Activated naive CD8-positive, alpha-beta T cell treated with anti-CD3 and anti-CD28 coated beads, Interleukin-2, amount 50 U/mL, for 24 hours (primary cell): ENCODE measurements around the gene PLK2.

Experiments used
- ATAC-seq: fragments of 150-1000 bp; cut with Tn5 transposase; one replicate; pipeline ENCODE4 v1.10.0; 2021
- DNase-seq: peaks from one replicate; pipeline ENCODE4 v3.0.0; 2021
- H3K27ac Mint-ChIP-seq: one replicate; pipeline ENCODE4 v1.8.0; 2021; ENCODE audit warnings: mild to moderate bottlenecking, mixed read lengths
- H3K27me3 Mint-ChIP-seq: one replicate; pipeline ENCODE4 v1.8.0; 2021; ENCODE audit warnings: mixed read lengths
- H3K36me3 Mint-ChIP-seq: one replicate; pipeline ENCODE4 v1.8.0; 2021; ENCODE audit warnings: low read depth, mixed read lengths
- H3K4me1 Mint-ChIP-seq: one replicate; pipeline ENCODE4 v1.8.0; 2021; ENCODE audit warnings: mixed read lengths
- H3K4me3 Mint-ChIP-seq: one replicate; pipeline ENCODE4 v1.8.0; 2021; ENCODE audit warnings: mild to moderate bottlenecking, moderate library complexity, mixed read lengths
- H3K9me3 Mint-ChIP-seq: one replicate; pipeline ENCODE4 v1.8.0; 2021; ENCODE audit warnings: mixed read lengths

The PLK2 gene

GRCh38 chr5:58447226-58447625 lies 12.7 kb downstream of the PLK2 start:
- Mint-ChIP-seq H3K4me3 (no peak overlapping the region), H3K4me1 (no peaks in the 10 kb centered on the region), H3K9me3 (no peaks in the 10 kb centered on the region), H3K27ac (no peak overlapping the region), H3K36me3 (no peaks in the 10 kb centered on the region), H3K27me3 (peaks cover 2% of the 10 kb centered on the region)
- no peak for ATAC-seq
- no peak for DNase-seq

- Mint-ChIP-seq H3K27me3 (peaks cover 2% of the 10 kb centered on the region), H3K4me3 (no peak overlapping the region), H3K27ac (no peak overlapping the region), H3K4me1 (no peaks in the 10 kb centered on the region), H3K9me3 (no peaks in the 10 kb centered on the region), H3K36me3 (no peaks in the 10 kb centered on the region)
- no peak for DNase-seq
- no peak for ATAC-seq
Observed at GRCh38 chr5:58446024-58446423, 13.9 kb downstream of the PLK2 start.

- no peaks in the 10 kb centered on the region for H3K36me3 Mint-ChIP-seq
- peaks cover 3% of the 10 kb centered on the region for H3K27me3 Mint-ChIP-seq
- DNase-seq (no peak), ATAC-seq (no peak)
- H3K4me1 Mint-ChIP-seq, result no peaks in the 10 kb centered on the region
- H3K9me3 Mint-ChIP-seq, result no peaks in the 10 kb centered on the region
- no peak overlapping the region for H3K27ac Mint-ChIP-seq
- H3K4me3 Mint-ChIP-seq, result no peak overlapping the region
Observed at GRCh38 chr5:58444805-58445204, 15.1 kb downstream of the PLK2 start.

GRCh38 chr5:58440901-58441460 lies 18.9 kb downstream of the PLK2 start:
- no peaks in the 10 kb centered on the region for H3K36me3 Mint-ChIP-seq
- H3K9me3 Mint-ChIP-seq, result no peaks in the 10 kb centered on the region
- no peak for ATAC-seq
- H3K4me1 Mint-ChIP-seq, result no peaks in the 10 kb centered on the region
- H3K27me3 Mint-ChIP-seq, result peaks cover 5% of the 10 kb centered on the region
- H3K27ac Mint-ChIP-seq, result no peak overlapping the region
- DNase-seq, result no peak
- H3K4me3 Mint-ChIP-seq, result no peak overlapping the region

DNA sequence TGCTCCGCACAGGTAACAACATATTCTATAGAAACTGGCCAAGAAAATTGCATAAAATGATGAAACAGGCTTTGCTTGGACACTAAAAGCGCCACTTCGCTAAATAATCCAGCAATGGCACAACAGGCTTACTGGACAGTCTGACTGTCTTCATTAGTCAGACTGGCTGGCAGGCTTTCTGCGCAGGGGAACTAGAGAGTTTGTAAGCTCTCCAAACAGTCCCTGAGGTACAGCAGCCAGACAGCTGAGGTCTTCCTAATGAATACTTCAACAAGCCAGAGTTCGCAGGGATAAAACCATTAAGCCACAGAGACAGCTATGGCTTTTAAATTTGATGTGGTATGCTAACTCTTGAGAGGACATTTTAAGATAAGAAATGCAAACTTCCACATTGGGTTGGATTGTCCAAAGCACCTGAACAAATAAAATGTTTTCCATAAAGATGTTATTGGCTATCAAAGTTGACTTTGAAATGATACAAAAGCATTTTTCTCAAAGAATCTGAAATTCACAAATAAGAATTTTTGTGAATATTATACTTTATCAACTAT lies 20.7 kb downstream of the PLK2 start:
- H3K9me3 Mint-ChIP-seq, result no peaks in the 10 kb centered on the region

GRCh38 chr5:58437661-58438060 lies 22.2 kb downstream of the PLK2 start:
- H3K9me3 Mint-ChIP-seq, result no peaks in the 10 kb centered on the region
- no peak overlapping the region for H3K27ac Mint-ChIP-seq
- peaks cover 2% of the 10 kb centered on the region for H3K4me1 Mint-ChIP-seq
- H3K36me3 Mint-ChIP-seq, result no peaks in the 10 kb centered on the region
- H3K4me3 Mint-ChIP-seq, result no peak overlapping the region
- DNase-seq (no peak), ATAC-seq (no peak)
- H3K27me3 Mint-ChIP-seq, result peaks cover 5% of the 10 kb centered on the region

More for the DNA sequence above, 20.7 kb downstream of the PLK2 start:
- H3K36me3 Mint-ChIP-seq, result no peaks in the 10 kb centered on the region
- no peak overlapping the region for H3K4me3 Mint-ChIP-seq
- H3K27ac Mint-ChIP-seq, result no peak overlapping the region
- peaks cover 2% of the 10 kb centered on the region for H3K4me1 Mint-ChIP-seq
- no peak for ATAC-seq
- DNase-seq, result no peak
- peaks cover 5% of the 10 kb centered on the region for H3K27me3 Mint-ChIP-seq

- ATAC-seq, result no peak
- no peak for DNase-seq
Observed at GRCh38 chr5:58431832-58432231, 28.1 kb downstream of the PLK2 start.

DNA sequence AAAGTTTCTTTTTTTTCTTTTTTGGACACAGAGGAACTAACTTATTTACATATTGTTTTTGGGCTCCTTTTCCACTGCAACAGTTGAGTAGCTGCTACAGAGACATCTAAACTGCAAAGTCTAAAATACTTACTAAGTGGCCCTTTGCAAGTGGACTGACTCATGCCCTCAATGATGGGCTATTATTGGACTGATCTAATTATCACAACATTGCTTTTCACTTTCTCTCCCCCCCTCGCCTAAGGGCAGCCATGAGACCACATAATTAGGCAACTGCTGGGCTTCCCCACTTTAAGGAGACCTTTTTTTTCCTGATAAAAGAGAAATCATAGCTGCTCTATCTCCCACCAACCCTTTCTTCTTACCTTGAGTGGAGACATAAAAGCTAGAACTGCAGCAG lies 47.0 kb downstream of the PLK2 start:
- no peak for DNase-seq
- Mint-ChIP-seq H3K4me3 (no peak overlapping the region), H3K27ac (no peak overlapping the region), H3K9me3 (no peaks in the 10 kb centered on the region), H3K27me3 (peaks cover 2% of the 10 kb centered on the region), H3K4me1 (no peaks in the 10 kb centered on the region), H3K36me3 (no peaks in the 10 kb centered on the region)
- no peak for ATAC-seq

More at GRCh38 chr5:58431832-58432231, 28.1 kb downstream of the PLK2 start:
- Mint-ChIP-seq H3K36me3 (no peaks in the 10 kb centered on the region), H3K4me1 (peaks cover 2% of the 10 kb centered on the region), H3K4me3 (no peak overlapping the region), H3K27me3 (no peaks in the 10 kb centered on the region), H3K27ac (no peak overlapping the region), H3K9me3 (no peaks in the 10 kb centered on the region)

DNA sequence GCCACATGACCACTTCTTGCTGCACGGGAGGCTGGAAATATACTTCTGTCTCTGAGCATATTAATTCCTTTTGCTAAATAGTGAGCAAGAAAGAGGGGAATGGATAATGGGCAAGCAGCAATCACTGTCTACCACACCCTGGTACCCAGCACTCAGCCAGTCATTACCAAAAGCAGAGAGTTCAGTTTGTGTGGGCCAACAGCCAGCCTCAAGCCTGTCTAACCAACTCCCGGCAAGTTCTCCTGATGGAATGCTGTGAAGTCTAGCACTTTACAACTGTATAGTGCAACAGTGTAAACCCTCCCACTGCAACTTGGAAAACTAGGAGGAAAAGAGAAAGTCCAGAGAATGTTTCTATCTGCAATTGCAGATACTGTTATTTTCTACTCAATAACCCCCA lies 47.8 kb downstream of the PLK2 start:
- Mint-ChIP-seq H3K9me3 (no peaks in the 10 kb centered on the region), H3K27ac (no peak overlapping the region), H3K4me3 (no peak overlapping the region), H3K4me1 (no peaks in the 10 kb centered on the region), H3K36me3 (no peaks in the 10 kb centered on the region), H3K27me3 (peaks cover 2% of the 10 kb centered on the region)
- no peak for DNase-seq
- ATAC-seq, result no peak

DNA sequence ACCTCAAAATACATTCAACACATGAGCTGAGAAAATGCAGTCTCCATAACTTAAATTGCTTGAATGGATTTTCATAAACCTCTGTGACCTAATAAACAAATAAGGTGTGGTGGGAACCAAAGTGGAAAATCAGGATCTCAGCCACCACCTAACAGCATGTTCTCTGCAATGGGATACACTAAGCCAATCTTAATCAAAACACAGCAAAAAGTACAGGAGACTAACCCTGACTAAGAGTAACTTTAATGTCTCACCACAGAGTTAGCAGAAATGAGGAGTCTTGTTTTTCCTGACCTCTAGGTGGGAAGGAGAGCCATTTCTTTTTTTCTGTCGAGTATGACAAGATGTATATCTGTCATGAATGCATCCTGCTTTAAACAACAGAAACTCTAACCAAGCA lies 48.5 kb downstream of the PLK2 start:
- ATAC-seq, result no peak
- no peaks in the 10 kb centered on the region for H3K4me1 Mint-ChIP-seq
- DNase-seq, result no peak
- H3K4me3 Mint-ChIP-seq, result no peak overlapping the region
- no peak overlapping the region for H3K27ac Mint-ChIP-seq
- H3K9me3 Mint-ChIP-seq, result no peaks in the 10 kb centered on the region
- peaks cover 3% of the 10 kb centered on the region for H3K27me3 Mint-ChIP-seq
- H3K36me3 Mint-ChIP-seq, result no peaks in the 10 kb centered on the region

DNA sequence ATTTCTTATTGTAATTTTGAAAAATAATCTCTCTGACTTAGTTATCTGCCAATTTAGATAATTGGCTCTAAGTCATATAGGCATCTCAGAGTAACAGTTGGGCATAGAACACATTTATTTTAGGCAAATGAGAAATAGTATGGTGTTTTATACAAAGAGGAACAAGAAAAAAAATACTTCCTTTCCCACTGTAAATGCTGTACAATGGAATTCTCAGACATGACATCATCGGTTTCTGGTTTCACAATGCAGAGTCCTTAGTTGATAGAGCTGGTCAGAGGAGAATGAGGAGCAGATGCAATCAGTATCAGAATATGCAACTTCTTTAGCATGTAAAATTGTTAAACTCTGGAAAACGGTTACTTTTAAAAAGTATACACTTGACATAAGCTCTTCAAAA lies 49.4 kb downstream of the PLK2 start:
- Mint-ChIP-seq H3K27ac (no peak overlapping the region), H3K36me3 (no peaks in the 10 kb centered on the region), H3K4me3 (no peak overlapping the region), H3K9me3 (no peaks in the 10 kb centered on the region), H3K4me1 (no peaks in the 10 kb centered on the region), H3K27me3 (peaks cover 3% of the 10 kb centered on the region)
- ATAC-seq (no peak), DNase-seq (no peak)

- no peak for DNase-seq
- Mint-ChIP-seq H3K36me3 (no peaks in the 10 kb centered on the region), H3K4me3 (no peak overlapping the region), H3K27ac (no peak overlapping the region), H3K9me3 (no peaks in the 10 kb centered on the region), H3K4me1 (no peaks in the 10 kb centered on the region), H3K27me3 (peaks cover 1% of the 10 kb centered on the region)
- ATAC-seq, result no peak
Observed at GRCh38 chr5:58407042-58407719, 52.7 kb downstream of the PLK2 start.

GRCh38 chr5:58406394-58406793 lies 53.5 kb downstream of the PLK2 start:
- no peak for ATAC-seq
- no peaks in the 10 kb centered on the region for H3K36me3 Mint-ChIP-seq
- peaks cover 1% of the 10 kb centered on the region for H3K27me3 Mint-ChIP-seq
- no peaks in the 10 kb centered on the region for H3K4me1 Mint-ChIP-seq
- no peak for DNase-seq
- no peak overlapping the region for H3K4me3 Mint-ChIP-seq
- H3K27ac Mint-ChIP-seq, result no peak overlapping the region
- no peaks in the 10 kb centered on the region for H3K9me3 Mint-ChIP-seq

- Mint-ChIP-seq H3K4me1 (no peaks in the 10 kb centered on the region), H3K4me3 (no peak overlapping the region), H3K27me3 (peaks cover 1% of the 10 kb centered on the region), H3K36me3 (no peaks in the 10 kb centered on the region), H3K27ac (no peak overlapping the region), H3K9me3 (no peaks in the 10 kb centered on the region)
- DNase-seq (no peak), ATAC-seq (no peak)
Observed at GRCh38 chr5:58405175-58405574, 54.7 kb downstream of the PLK2 start.

DNA sequence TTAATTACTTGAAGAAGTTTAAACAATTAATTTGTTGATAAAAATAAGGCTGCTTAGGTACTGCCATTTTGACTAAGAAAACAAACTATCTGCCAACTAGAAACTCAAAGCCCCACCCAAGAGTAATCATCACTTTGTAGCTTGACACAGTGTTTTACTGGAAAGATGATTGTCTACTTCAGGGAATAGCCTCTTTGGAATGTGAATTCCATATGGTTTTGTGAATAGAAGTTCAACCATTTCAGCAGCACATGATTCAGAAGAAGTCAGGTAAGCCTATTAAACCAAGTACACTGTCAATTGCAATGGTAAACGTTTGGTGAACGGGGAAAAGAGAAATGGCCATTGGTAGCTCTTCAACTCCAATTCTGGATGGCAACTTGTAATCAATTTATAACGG lies 55.2 kb downstream of the PLK2 start:
- ATAC-seq, result no peak

More for the DNA sequence above, 55.2 kb downstream of the PLK2 start:
- Mint-ChIP-seq H3K27me3 (peaks cover 1% of the 10 kb centered on the region), H3K27ac (no peak overlapping the region), H3K9me3 (no peaks in the 10 kb centered on the region), H3K4me1 (no peaks in the 10 kb centered on the region), H3K4me3 (no peak overlapping the region), H3K36me3 (no peaks in the 10 kb centered on the region)
- DNase-seq, result no peak
